PC-9 (cell line): ENCODE measurements around the gene PDIA5. TPM values are rescaled to one million over a fixed set of nuclear protein-coding genes. Genes with fewer than 3 reads are reported as not detected.

ENCODE experiments used
- BruUV-seq: library from RNA; stranded (reverse); fragments of 400-500 nt; replicated peaks from 2 replicates; lab custom pipeline; 2021; lab: Mats Ljungman, UMichigan
- CTCF ChIA-PET: fragments of 300-600 bp; sonication (Branson Sonifier 250); formaldehyde crosslinking; loops from one replicate; lab custom pipeline; 2022; ENCODE audit warnings: antibody characterized with exemption; lab: Charles Lee
- POLR2A ChIA-PET: fragments of 300-600 bp; sonication (Branson Sonifier 250); formaldehyde crosslinking; loops from one replicate; lab custom pipeline; 2022; ENCODE audit warnings: antibody characterized with exemption; ENCODE audit not compliant: unreplicated experiment; lab: Charles Lee
- DNase-seq, 2 experiments: peaks; one replicate each; pipeline versions ENCODE4 v3.0.0 to v3.0.0-alpha.2; 2015 to 2022; ENCODE audit warnings: mixed read lengths in 1 of 2
- H2AFZ ChIP-seq: fragments of 200-600 bp; sonication (generic); 2 replicates; pipeline ENCODE4 v1.8.1; 2017; ENCODE audit warnings: antibody characterized with exemption
- H3F3A ChIP-seq: fragments of 200-600 bp; sonication (generic); 2 replicates; pipeline ENCODE4 v1.8.1; 2017; ENCODE audit warnings: antibody characterized with exemption, mild to moderate bottlenecking, low read depth; ENCODE audit not compliant: insufficient read depth
- H3K27ac ChIP-seq: fragments of 200-600 bp; sonication (generic); 2 replicates; pipeline ENCODE4 v1.6.1; 2016; ENCODE audit warnings: mixed run types
- H3K27me3 ChIP-seq: fragments of 200-600 bp; sonication (generic); 2 replicates; pipeline ENCODE4 v1.6.1; 2016; ENCODE audit warnings: low read depth, mixed run types; ENCODE audit not compliant: insufficient read depth
- H3K36me3 ChIP-seq: fragments of 200-600 bp; sonication (generic); 2 replicates; pipeline ENCODE4 v1.6.1; 2016; ENCODE audit warnings: low read depth, mixed run types
- H3K4me1 ChIP-seq: fragments of 200-600 bp; sonication (generic); replicated peaks from 2 replicates; pipeline ENCODE4 v1.6.1; 2016; ENCODE audit warnings: mixed run types; ENCODE audit not compliant: insufficient read depth
- H3K4me2 ChIP-seq: fragments of 200-600 bp; sonication (generic); 2 replicates; pipeline ENCODE4 v1.6.1; 2017; ENCODE audit warnings: mixed run types
- H3K4me3 ChIP-seq: fragments of 200-600 bp; sonication (generic); 2 replicates; pipeline ENCODE4 v1.6.1; 2016; ENCODE audit warnings: mixed run types
- H3K79me2 ChIP-seq: fragments of 200-600 bp; sonication (generic); 2 replicates; pipeline ENCODE4 v1.6.1; 2017; ENCODE audit warnings: low read depth, mixed run types
- H3K9me2 ChIP-seq: fragments of 200-600 bp; sonication (generic); 2 replicates; pipeline ENCODE4 v1.8.1; 2017; ENCODE audit warnings: mild to moderate bottlenecking; ENCODE audit not compliant: insufficient read depth
- H3K9me3 ChIP-seq: fragments of 200-600 bp; sonication (generic); 2 replicates; pipeline ENCODE4 v1.8.1; 2016; ENCODE audit warnings: low read depth; ENCODE audit not compliant: insufficient read depth
- H4K20me1 ChIP-seq: fragments of 200-600 bp; sonication (generic); 2 replicates; pipeline ENCODE4 v1.8.1; 2017; ENCODE audit not compliant: insufficient read depth
- EZH2 ChIP-seq: fragments of 200-600 bp; sonication (generic); IDR thresholded peaks from 2 replicates; pipeline ENCODE4 v1.8.0; 2017; ENCODE audit warnings: antibody characterized with exemption, low read depth
- intact Hi-C: fragments of 100-400 bp; cut with micrococcal nuclease; formaldehyde crosslinking; loops from one replicate; pipeline ENCODE4 v1.10.0; 2022; ENCODE audit not compliant: unreplicated experiment
- total RNA-seq: library from RNA; stranded (reverse); gene quantifications from 2 replicates; pipeline ENCODE4 v1.2.3, GENCODE V29; 2021
- TF ChIP-seq, protein P1 (sequence below): fragments of 200-600 bp; sonication (generic); conservative IDR thresholded peaks from 2 replicates; pipeline ENCODE4 v1.6.1; 2017; ENCODE audit warnings: mixed run types, antibody characterized with exemption, mild to moderate bottlenecking, moderate library complexity

The PDIA5 gene
- total RNA-seq, 1 experiment from 2014 or later: 31.7 TPM

DNA sequence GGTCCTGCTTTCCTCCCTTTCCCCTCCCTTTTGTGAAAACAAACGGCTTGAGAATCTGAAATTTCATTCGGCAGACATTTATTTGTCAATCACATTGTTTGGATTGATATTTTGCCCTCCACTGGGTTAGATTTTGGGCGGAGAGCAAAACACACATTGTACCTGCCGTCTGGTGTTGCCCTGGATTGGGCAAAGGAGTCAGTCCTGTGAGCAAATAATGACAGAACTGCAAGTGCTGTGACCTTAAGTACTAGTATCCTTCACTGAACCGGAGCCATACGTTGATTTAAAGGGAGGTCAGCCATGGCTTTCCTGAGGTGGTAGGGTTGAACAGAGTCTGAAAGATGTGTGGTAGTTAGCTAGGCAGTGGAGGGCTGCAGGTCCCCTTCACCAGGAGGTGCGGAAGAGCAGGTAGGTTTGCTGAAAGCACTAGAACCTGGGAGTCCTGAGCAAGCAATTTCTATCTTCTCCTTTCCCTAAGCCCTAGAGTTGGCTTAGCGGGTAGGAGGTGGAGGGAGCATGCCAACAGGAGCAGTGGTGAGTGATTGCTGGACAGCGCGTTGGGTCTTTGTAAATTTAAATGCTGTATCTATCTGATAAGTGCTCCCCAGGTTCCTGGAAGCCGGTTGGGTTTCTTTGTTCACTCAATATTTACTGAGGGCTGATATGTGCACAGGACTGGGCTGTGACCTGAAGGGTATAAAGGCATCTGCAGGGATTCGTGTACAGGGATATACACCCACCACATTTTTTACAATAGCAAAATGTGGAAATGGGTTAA lies 2.0 kb downstream of the PDIA5 start:
- no peaks in the 10 kb centered on the region for H3K9me2 ChIP-seq
- H3F3A ChIP-seq: peaks cover 4% of the 10 kb centered on the region; the same call in 1 of the 2 replicates
- no peak for DNase-seq
- H3K4me3 ChIP-seq: peak overlapping the region; percentile 79
- intact Hi-C loops: no loop called here
- POLR2A ChIA-PET: no interaction called here
- H3K27me3 ChIP-seq: no peaks in the 10 kb centered on the region
- peaks cover 63% of the 10 kb centered on the region for H3K79me2 ChIP-seq
- H4K20me1 ChIP-seq: peaks cover 7% of the 10 kb centered on the region; the same call in 1 of the 2 replicates
- H2AFZ ChIP-seq: 0 out of 2 replicates have a peak overlapping the region, but pooled peaks have one; percentile 82
- H3K27ac ChIP-seq: no peak overlapping the region
- BruUV-seq: no TSS peak
- peaks cover 17% of the 10 kb centered on the region for H3K4me1 ChIP-seq
- CTCF ChIA-PET: no interaction called here
- peak overlapping the region; percentile 89 for H3K4me2 ChIP-seq
- TF ChIP-seq, protein P1, sequence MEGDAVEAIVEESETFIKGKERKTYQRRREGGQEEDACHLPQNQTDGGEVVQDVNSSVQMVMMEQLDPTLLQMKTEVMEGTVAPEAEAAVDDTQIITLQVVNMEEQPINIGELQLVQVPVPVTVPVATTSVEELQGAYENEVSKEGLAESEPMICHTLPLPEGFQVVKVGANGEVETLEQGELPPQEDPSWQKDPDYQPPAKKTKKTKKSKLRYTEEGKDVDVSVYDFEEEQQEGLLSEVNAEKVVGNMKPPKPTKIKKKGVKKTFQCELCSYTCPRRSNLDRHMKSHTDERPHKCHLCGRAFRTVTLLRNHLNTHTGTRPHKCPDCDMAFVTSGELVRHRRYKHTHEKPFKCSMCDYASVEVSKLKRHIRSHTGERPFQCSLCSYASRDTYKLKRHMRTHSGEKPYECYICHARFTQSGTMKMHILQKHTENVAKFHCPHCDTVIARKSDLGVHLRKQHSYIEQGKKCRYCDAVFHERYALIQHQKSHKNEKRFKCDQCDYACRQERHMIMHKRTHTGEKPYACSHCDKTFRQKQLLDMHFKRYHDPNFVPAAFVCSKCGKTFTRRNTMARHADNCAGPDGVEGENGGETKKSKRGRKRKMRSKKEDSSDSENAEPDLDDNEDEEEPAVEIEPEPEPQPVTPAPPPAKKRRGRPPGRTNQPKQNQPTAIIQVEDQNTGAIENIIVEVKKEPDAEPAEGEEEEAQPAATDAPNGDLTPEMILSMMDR: no peak
- TF ChIP-seq EZH2: no peak
- H3K36me3 ChIP-seq: no peaks in the 10 kb centered on the region
- H3K9me3 ChIP-seq: no peaks in the 10 kb centered on the region

DNA sequence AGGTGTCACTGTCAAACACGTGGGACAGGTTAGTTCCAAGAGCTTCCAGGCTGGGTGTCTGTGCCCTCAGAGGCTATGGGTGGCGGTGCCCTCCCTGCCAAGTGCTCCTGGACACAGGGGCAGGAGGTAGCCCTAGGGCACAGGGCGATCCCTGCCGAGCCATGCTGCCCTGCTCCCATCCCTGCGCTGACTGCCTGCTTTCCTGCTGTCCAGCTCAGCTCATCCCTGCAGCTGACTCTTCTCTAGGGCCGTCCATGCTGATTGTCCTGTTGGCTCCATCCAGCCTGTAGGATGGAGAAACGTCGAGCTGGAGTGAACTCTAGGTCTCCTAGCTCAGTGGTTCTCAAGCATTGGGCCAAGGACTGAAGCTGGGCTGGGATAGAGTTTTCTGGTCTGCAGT lies 3.7 kb downstream of the PDIA5 start:
- no TSS peak for BruUV-seq
- peaks cover 2% of the 10 kb centered on the region; the same call in 1 of the 2 replicates for H3F3A ChIP-seq
- peaks cover 80% of the 10 kb centered on the region for H3K79me2 ChIP-seq
- no peaks in the 10 kb centered on the region for H3K9me3 ChIP-seq
- DNase-seq: no peak
- H3K36me3 ChIP-seq: no peaks in the 10 kb centered on the region
- intact Hi-C loops: no loop called here
- no peak overlapping the region for H3K4me3 ChIP-seq
- peaks cover 17% of the 10 kb centered on the region for H3K4me1 ChIP-seq
- H4K20me1 ChIP-seq: peaks cover 15% of the 10 kb centered on the region; the same call in 1 of the 2 replicates
- no peaks in the 10 kb centered on the region for H3K9me2 ChIP-seq
- H3K4me2 ChIP-seq: no peak overlapping the region
- no peak for TF ChIP-seq EZH2
- TF ChIP-seq, protein P1: no peak
- H2AFZ ChIP-seq: no peak overlapping the region
- no peaks in the 10 kb centered on the region for H3K27me3 ChIP-seq
- H3K27ac ChIP-seq: no peak overlapping the region
- ChIA-PET POLR2A (no interaction called here), CTCF (no interaction called here)

GRCh38 chr3:123071146-123071545 lies 4.3 kb downstream of the PDIA5 start:
- CTCF ChIA-PET: no interaction called here
- DNase-seq: no peak
- H3K36me3 ChIP-seq: no peaks in the 10 kb centered on the region
- H3K79me2 ChIP-seq: peaks cover 85% of the 10 kb centered on the region
- H3K27me3 ChIP-seq: no peaks in the 10 kb centered on the region
- H3F3A ChIP-seq: no peaks in the 10 kb centered on the region
- BruUV-seq: no TSS peak
- H2AFZ ChIP-seq: no peak overlapping the region
- no peak overlapping the region for H3K4me3 ChIP-seq
- no peak for TF ChIP-seq EZH2
- TF ChIP-seq, protein P1: no peak
- POLR2A ChIA-PET: no interaction called here
- H3K27ac ChIP-seq: no peak overlapping the region
- H3K9me2 ChIP-seq: no peaks in the 10 kb centered on the region
- no peak overlapping the region for H3K4me2 ChIP-seq
- peaks cover 17% of the 10 kb centered on the region for H3K4me1 ChIP-seq
- intact Hi-C loops: no loop called here
- no peaks in the 10 kb centered on the region for H3K9me3 ChIP-seq
- peaks cover 20% of the 10 kb centered on the region; the same call in 1 of the 2 replicates for H4K20me1 ChIP-seq
